GM20431 (cell line): ENCODE results near the gene LFNG.

Experiments
- in situ Hi-C: fragments of 300-500 bp; cut with MseI, MboI; formaldehyde crosslinking; loops from one replicate; pipeline ENCODE4 v1.15.0; 2020; ENCODE audit warnings: low sequenced_read_pairs; ENCODE audit not compliant: unreplicated experiment

The LFNG gene

DNA sequence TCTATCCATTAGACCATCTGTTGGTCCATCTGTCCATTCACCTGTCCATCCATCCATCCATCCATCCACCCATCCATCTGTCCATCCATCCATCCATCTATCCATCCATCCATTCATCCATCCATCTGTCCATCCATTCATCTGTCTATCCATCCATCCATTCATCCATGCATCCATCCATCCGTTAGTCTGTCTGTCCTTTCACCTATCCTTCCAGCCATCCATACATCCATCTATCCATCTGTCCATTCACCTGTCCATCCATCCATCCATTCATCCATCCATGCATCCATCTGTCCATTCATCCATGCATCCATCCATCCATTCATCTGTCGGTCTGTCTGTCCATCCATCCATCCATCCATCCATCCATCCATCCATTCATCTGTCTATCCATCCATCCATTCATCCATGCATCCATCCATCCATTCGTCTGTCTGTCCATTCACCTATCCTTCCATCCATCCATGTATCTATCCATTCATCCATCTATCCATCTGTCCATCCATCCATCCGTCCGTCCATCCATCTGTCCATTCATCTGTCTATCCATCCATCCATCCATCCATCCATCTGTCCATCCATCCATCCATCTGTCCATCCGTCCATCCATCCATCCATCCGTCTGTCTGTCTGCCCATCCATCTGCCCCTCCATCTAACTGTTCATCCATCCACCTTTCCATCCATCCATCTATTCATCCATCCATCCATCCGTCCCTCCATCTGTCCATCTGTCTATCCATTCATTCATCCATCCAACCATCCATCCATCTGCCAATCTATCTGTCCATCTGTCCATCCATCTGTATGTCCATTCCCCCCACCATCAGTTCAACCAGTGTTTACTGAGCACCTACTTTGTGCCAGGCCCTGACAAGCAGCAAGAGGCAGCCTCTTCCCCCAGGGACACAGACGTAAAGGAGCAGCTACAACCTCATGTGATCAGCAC is 4.8 kb upstream of the LFNG start:
- in situ Hi-C loops, result no loop called here

DNA sequence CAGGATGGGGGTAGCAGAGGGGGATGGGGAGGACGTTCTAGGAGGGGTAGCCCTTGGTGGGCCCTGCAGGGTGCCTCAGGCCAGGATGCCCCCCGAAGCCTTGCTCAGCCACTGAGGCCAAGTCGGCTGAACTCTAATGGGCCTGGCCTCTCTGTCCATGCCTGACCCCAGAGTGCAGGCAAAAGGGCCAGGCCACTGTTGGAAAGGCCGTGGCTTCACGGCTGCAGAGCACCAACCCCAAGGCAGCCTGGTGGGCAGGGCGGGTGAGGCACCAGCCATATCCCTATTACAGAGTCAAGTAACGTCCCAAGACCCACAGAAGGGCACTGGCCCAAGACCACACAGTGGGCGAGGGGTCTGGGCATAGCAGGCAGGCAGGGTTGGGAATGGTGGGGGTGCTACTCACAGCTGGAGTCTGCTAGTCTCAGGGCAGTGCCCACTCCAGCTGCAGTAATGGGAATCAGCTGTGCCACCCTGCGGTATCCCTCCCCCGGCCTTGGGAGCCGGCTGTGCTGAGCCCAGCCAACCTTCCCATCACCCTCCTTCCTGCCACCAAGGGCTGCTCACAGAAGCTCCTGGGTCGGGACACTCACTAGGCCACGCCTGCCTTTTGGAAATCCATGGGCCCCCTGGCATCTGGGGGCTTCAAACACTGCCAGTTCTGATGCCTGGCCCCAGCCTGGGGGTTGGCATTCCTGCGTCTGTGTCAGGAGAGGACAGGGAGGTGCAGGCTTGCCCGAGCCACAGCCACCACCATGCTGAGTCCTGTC is 4.0 kb upstream of the LFNG start:
- in situ Hi-C loops, result no loop called here

- in situ Hi-C loops, result no loop called here
These were observed 3.4 kb upstream of the LFNG start for GRCh38 chr7:2516194-2516555.

GRCh38 chr7:2517026-2517425 is 2.5 kb upstream of the LFNG start:
- in situ Hi-C loops, result no loop called here

DNA sequence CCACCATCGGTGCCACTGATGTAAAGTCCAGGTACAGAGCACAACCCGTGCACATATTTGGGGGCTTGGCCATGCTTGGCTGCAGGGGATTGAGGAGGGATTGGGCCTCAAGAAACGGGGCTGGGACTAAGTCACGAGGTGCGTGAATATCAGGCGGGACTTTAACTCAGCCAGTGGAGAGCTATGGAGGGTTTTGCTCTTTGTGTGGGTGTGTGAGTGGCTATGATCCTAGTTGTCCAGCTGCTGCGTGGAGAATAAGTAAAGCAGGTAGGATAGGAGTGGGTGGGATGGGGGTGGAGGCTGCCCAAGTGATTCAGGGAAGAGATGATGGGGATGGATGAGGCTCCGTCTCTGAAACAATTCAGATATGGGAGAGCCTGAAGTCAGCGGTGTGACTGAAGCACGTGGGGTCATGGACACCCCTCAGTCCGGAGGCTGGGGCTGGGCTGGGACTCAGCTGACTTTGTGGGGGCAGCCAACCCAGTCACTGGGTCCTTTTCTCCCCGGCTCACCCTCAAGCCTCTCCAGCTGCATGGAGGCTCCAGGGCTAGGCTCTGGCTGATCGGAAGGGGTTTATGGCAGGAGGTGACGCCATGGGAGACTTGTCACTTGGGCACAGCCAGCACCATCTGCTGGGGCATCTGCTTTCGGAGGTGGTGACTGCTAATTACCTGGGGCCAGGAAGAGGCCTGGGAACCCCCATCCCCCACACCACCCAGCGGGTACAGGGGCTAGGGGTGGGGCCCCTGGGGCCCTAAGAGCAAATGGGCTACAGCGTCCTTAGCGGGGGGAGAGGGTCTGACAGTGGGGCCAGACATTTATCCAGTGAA is 1.7 kb upstream of the LFNG start:
- in situ Hi-C loops, result no loop called here

- in situ Hi-C loops, result no loop called here
These were observed 846 bp upstream of the LFNG start for GRCh38 chr7:2518737-2519118.

DNA sequence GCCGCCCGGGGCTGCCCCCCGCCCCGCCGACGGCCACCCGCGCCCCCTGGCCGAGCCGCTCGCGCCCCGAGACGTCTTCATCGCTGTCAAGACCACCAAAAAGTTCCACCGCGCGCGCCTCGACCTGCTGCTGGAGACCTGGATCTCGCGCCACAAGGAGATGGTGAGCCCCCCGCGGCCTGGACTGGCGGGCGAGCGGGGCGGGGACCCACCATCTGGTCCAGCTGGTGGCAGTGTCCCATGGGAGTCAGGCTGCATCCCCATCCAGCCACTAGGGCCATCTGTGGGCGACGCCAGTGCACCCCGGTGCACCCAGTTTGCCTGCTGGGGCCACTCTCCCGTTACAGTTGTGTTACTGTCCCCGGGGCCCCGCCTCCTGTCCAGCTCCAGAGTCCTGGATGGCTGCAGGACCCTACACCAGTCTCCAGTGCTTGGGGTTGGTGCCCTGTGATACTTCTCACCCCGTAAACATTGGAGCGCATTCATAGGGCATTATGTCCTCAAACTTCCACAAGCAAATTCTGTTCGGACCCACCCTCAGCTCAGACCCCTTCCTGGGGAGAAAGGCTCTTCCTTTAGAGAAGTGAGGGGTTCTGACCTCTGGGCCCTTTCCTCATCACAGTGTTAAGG is 672 bp downstream of the LFNG start:
- in situ Hi-C loops, result no loop called here

DNA sequence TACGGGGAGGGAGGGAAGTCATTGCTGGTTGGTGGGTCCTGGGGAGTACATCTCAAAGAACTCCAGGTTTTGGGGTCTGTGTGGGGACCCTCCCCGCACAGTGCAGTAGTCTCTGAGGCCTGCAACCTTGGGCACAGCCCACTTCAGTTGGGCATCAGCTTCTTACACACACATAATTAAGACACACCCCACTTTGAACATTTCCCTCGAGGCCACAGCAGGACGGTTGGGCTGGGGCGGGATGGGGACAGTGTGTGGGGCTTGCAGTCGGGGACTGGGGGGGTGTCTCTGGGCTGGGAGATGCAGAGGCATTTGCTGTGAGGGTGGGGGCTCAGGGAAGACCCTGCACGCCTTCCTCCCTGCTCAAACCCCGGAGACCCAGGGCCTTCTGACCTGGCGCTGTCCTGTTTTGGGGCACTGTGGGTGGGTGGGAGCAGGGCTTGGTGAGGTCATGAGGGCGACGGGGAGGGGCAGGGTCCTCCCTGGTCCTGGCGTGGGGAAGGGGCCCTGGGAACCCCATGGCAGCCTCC is 1.3 kb downstream of the LFNG start:
- in situ Hi-C loops, result no loop called here

GRCh38 chr7:2521341-2521745 is 1.8 kb downstream of the LFNG start:
- in situ Hi-C loops, result no loop called here

DNA sequence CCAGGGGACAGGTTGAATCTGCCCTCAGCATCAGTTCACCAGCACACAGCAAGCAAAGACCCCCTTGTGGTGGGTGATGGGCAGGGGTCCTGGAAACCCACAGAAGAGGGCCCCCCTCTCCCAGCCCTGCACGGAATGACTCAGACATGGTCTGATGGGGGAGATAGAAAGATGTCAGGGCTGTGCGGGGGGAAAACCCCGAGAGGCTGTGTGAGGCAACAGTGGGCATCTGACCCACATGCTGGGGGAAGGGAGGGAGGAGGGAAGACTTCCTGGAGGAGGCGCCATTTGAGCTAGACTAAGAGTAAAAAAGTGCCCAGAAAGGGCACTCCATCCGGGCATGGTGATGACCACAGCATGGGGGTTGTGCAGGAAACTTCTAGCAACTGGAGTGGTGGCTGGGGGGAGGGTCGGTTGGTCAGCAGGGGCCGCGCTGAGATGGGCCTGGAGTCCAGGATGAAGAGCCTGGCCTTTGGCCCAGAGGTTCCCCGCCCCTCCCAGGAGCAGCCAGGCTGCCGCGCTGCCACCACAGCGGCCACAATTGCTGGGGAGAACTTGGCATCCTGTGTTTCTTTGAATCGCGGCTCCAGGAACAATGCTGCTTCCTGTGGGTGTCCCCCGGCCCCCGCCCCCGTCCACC is 2.5 kb downstream of the LFNG start:
- in situ Hi-C loops, result no loop called here

DNA sequence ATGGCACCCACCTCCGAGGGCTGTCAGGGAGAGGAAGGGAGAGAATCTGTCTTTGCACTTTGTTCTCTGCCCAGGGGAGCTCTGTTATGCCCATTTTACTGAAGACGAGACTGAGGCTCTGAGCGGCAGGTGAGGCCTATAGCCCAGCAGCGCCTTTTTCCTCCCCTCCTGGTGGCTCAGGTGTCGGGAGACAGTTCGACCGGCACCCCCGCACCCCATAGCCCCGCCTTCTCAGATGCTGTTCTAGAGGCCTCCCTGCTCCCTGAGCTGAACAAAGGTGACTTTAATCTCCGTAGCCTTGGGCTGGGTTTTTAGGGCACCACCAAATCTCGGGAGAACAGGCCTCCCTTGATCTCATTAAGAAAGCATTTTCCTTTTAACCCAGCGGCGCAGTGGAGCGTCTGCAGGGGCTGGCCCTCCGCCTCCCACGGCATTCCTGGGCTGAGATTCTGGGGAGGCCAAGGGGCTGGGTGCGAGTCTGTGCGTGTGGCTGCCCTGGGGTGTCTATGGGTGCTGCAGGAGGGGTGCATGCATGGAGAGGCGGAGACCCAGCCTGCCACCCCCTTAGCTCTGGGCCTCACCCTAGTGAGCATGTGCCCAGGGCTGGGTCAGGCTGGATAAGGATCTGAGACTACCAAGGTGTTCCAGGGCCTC is 3.3 kb downstream of the LFNG start:
- in situ Hi-C loops, result no loop called here

GRCh38 chr7:2523461-2523936 is 3.9 kb downstream of the LFNG start:
- in situ Hi-C loops, result no loop called here

- in situ Hi-C loops, result no loop called here
These were observed 4.6 kb downstream of the LFNG start for GRCh38 chr7:2523941-2524807.

GRCh38 chr7:2524808-2525657 is 5.5 kb downstream of the LFNG start:
- in situ Hi-C loops, result no loop called here

- in situ Hi-C loops, result no loop called here
These were observed 6.4 kb downstream of the LFNG start for GRCh38 chr7:2525658-2526630.
